PFSK-1 (cell line): Measurements from ENCODE around the gene TMPRSS5.

Experiments
- POLR2AphosphoS5 ChIP-seq: IDR thresholded peaks from 2 replicates; pipeline ENCODE4 v1.6.1; 2012; ENCODE audit warnings: low read depth, mild to moderate bottlenecking, control low read depth, low read length, moderate library complexity
- TAF1 ChIP-seq: IDR thresholded peaks from 2 replicates; pipeline ENCODE4 v1.6.1; 2012; ENCODE audit warnings: low read length, control low read depth, borderline replicate concordance; ENCODE audit not compliant: insufficient read depth

- TF ChIP-seq POLR2AphosphoS5 (no peak), TAF1 (no peak)
These were observed 42.5 kb downstream of the TMPRSS5 start for GRCh38 chr11:113663567-113663966.
